Endodermal cell (in vitro differentiated cells): Measurements from ENCODE around the gene IL20RA. TPM values are rescaled to one million over a fixed set of nuclear protein-coding genes. Genes with fewer than 3 reads are reported as not detected.

ENCODE experiments used
- DNase-seq: peaks from one replicate; pipeline ENCODE4 v3.0.0-alpha.2; 2017
- H3K27ac ChIP-seq: 2 replicates; pipeline ENCODE4 v1.5.1; 2013; ENCODE audit warnings: mild to moderate bottlenecking, low read depth, low read length, moderate library complexity
- H3K27me3 ChIP-seq: 2 replicates; pipeline ENCODE4 v1.6.1; 2013; ENCODE audit warnings: mild to moderate bottlenecking, low read length, moderate library complexity; ENCODE audit not compliant: insufficient read depth, control insufficient read depth, poor library complexity, severe bottlenecking
- H3K36me3 ChIP-seq: 2 replicates; pipeline ENCODE4 v1.7.0; 2013; ENCODE audit warnings: mild to moderate bottlenecking, low read length, moderate library complexity; ENCODE audit not compliant: control insufficient read depth, insufficient read depth
- H3K4me1 ChIP-seq: one replicate; pipeline ENCODE4 v1.7.0; 2013; ENCODE audit warnings: low read length; ENCODE audit not compliant: control insufficient read depth, insufficient read depth
- H3K4me3 ChIP-seq: 2 replicates; pipeline ENCODE4 v1.5.1; 2013; ENCODE audit warnings: mild to moderate bottlenecking, low read length, moderate library complexity
- H3K9ac ChIP-seq: 2 replicates; pipeline ENCODE4 v1.6.1; 2013; ENCODE audit warnings: mild to moderate bottlenecking, low read length, moderate library complexity; ENCODE audit not compliant: poor library complexity, severe bottlenecking; ENCODE audit errors: extremely low read depth
- H3K9me3 ChIP-seq: 2 replicates; pipeline ENCODE4 v1.6.1; 2013; ENCODE audit warnings: mild to moderate bottlenecking, low read length, moderate library complexity; ENCODE audit not compliant: control insufficient read depth
- H3K27ac Mint-ChIP-seq: 2 replicates; pipeline ENCODE4 v1.8.0; 2020; ENCODE audit warnings: mixed read lengths
- H3K27me3 Mint-ChIP-seq: 2 replicates; pipeline ENCODE4 v1.8.0; 2021; ENCODE audit warnings: mild to moderate bottlenecking, mixed read lengths; ENCODE audit not compliant: insufficient read depth
- H3K36me3 Mint-ChIP-seq: 2 replicates; pipeline ENCODE4 v1.8.0; 2020; ENCODE audit warnings: low read depth, mixed read lengths
- H3K4me1 Mint-ChIP-seq: 2 replicates; pipeline ENCODE4 v1.8.0; 2020; ENCODE audit warnings: mixed read lengths
- H3K4me3 Mint-ChIP-seq: 2 replicates; pipeline ENCODE4 v1.8.0; 2020; ENCODE audit warnings: mild to moderate bottlenecking, moderate library complexity, mixed read lengths
- H3K9me3 Mint-ChIP-seq: 2 replicates; pipeline ENCODE4 v1.8.0; 2020; ENCODE audit warnings: mild to moderate bottlenecking, mixed read lengths
- CTCF ChIP-seq: fragments of 200-600 bp; sonication (generic); conservative IDR thresholded peaks from 2 replicates; pipeline ENCODE4 v1.5.0; 2021; ENCODE audit warnings: antibody characterized with exemption, mild to moderate bottlenecking
- WGBS, 2 experiments: methylation state at CpG; one replicate each; pipeline versions ENCODE4 v1.1.5 to v1.1.7; 2013; ENCODE audit warnings: missing lambda C conversion rate in 2 of 2, mixed read lengths in 1 of 2; ENCODE audit not compliant: insufficient coverage in 1 of 2, insufficient read length in 1 of 2; 5-methylcytosine and 5-hydroxymethylcytosine counted together
- total RNA-seq, 2 donors: library from RNA; stranded (reverse); fragmentation: NEBNext Ultra II Directional in 1 of 2; extraction: Animal tissue kit (Norgen Biotek cat#: 25700) in 1 of 2; gene quantifications; 2 replicates in 1 of 2; 3 replicates in 1 of 2; pipeline ENCODE4 v1.2.1, GENCODE V29; 2021

IL20RA gene
- total RNA-seq, 2 donors from 2014 or later: 0.13 to 0.57 TPM

GRCh38 chr6:137084865-137085617 is 40.3 kb upstream of the IL20RA start:
- no peaks in the 10 kb centered on the region for H3K36me3 Mint-ChIP-seq
- no peaks in the 10 kb centered on the region for H3K4me1 ChIP-seq
- no peaks in the 10 kb centered on the region for H3K36me3 ChIP-seq
- no peaks in the 10 kb centered on the region for H3K27me3 Mint-ChIP-seq
- H3K9me3 Mint-ChIP-seq: no peaks in the 10 kb centered on the region
- H3K27ac ChIP-seq: no peak overlapping the region
- no peak overlapping the region for H3K4me3 Mint-ChIP-seq
- no peak overlapping the region for H3K4me3 ChIP-seq
- no peak overlapping the region for H3K9ac ChIP-seq
- no peaks in the 10 kb centered on the region for H3K27me3 ChIP-seq
- no peaks in the 10 kb centered on the region for H3K9me3 ChIP-seq
- H3K27ac Mint-ChIP-seq: no peak overlapping the region
- no peak for TF ChIP-seq CTCF
- WGBS, 2 experiments: 90 to 91% methylated on average over 1 to 2 of the region's 2 CpGs
- peaks cover 2% of the 10 kb centered on the region for H3K4me1 Mint-ChIP-seq
- no peak for DNase-seq

GRCh38 chr6:137084090-137084489 is 39.3 kb upstream of the IL20RA start:
- no peak overlapping the region for H3K9ac ChIP-seq
- Mint-ChIP-seq H3K4me1 (peaks cover 2% of the 10 kb centered on the region), H3K4me3 (no peak overlapping the region), H3K27ac (no peak overlapping the region), H3K36me3 (no peaks in the 10 kb centered on the region), H3K9me3 (no peaks in the 10 kb centered on the region), H3K27me3 (no peaks in the 10 kb centered on the region)
- H3K27ac ChIP-seq: no peak overlapping the region
- no peaks in the 10 kb centered on the region for H3K4me1 ChIP-seq
- no peak overlapping the region for H3K4me3 ChIP-seq
- no peaks in the 10 kb centered on the region for H3K27me3 ChIP-seq
- no peak for TF ChIP-seq CTCF
- no peaks in the 10 kb centered on the region for H3K9me3 ChIP-seq
- DNase-seq: no peak
- WGBS, 2 experiments: 78 to 86% methylated on average over 3 to 4 of the region's 4 CpGs
- H3K36me3 ChIP-seq: no peaks in the 10 kb centered on the region

GRCh38 chr6:137081997-137082396 is 37.2 kb upstream of the IL20RA start:
- Mint-ChIP-seq H3K27me3 (no peaks in the 10 kb centered on the region), H3K4me3 (no peak overlapping the region), H3K9me3 (no peaks in the 10 kb centered on the region), H3K27ac (no peak overlapping the region), H3K4me1 (peaks cover 2% of the 10 kb centered on the region), H3K36me3 (no peaks in the 10 kb centered on the region)
- Histone ChIP-seq H3K4me1 (no peaks in the 10 kb centered on the region), H3K27ac (no peak overlapping the region), H3K4me3 (no peak overlapping the region), H3K9me3 (no peaks in the 10 kb centered on the region), H3K9ac (no peak overlapping the region), H3K36me3 (no peaks in the 10 kb centered on the region), H3K27me3 (no peaks in the 10 kb centered on the region)
- 93% methylated on average over 3 of the region's 3 CpGs; no CpG with 5 or more reads in 1 of the 2 experiments for WGBS, 2 experiments
- no peak for DNase-seq
- TF ChIP-seq CTCF: no peak
